Measurements from ENCODE around the gene RIPK4. TPM values are rescaled to one million over a fixed set of nuclear protein-coding genes. Genes with fewer than 3 reads are reported as not detected.
"Not testable (repeated sequence)": the region's sequence is repeated elsewhere in the genome, so short reads cannot be mapped to it uniquely, and the experiment has no call there.

Gene RIPK4
- polyA plus RNA-seq, 3 donors: 0.05 to 0.09 TPM; not detected in 1

GRCh38 chr21:41725421-41726031 is 41.3 kb downstream of the RIPK4 start:
- no peak for TF ChIP-seq CTCF (IDR thresholded peaks at IDR 0.05)
- H3K27ac Mint-ChIP-seq: peak overlapping the region in 3 of 7 donors; percentile 13 to 75 (median 38)
- H3K27me3 ChIP-seq (ENCODE audit: control insufficient read depth in 2 of 2, insufficient read depth in 2 of 2, low read length in 2 of 2): peaks cover 0 to 18% of the 10 kb centered on the region in 2 donors
- no peaks in the 10 kb centered on the region for H3K36me3 ChIP-seq (replicated peaks in 1 of 2; ENCODE audit: control insufficient read depth in 1 of 2, insufficient read depth in 2 of 2, low read length in 2 of 2)
- peak overlapping the region; percentile 10 to 73 (median 42) for H3K4me3 ChIP-seq (replicated peaks in 1 of 3; ENCODE audit: low read depth in 2 of 3, low read length in 3 of 3)
- peaks cover 10 to 24% (median 12%) of the 10 kb centered on the region in 7 donors for H3K9me3 Mint-ChIP-seq
- H3K4me2 ChIP-seq (replicated peaks; ENCODE audit: extremely low read depth, low read length, poor library complexity, severe bottlenecking): peak overlapping the region; percentile 80
- peak overlapping the region; percentile 65 for H3K9ac ChIP-seq (ENCODE audit: insufficient read depth, low read length, poor library complexity, severe bottlenecking)
- H2AFZ ChIP-seq (ENCODE audit: insufficient read depth, low read depth, low read length, poor library complexity, severe bottlenecking): peak overlapping the region; percentile 96
- H3K9me3 ChIP-seq (replicated peaks in 1 of 2; ENCODE audit: control insufficient read depth in 1 of 2, insufficient read depth in 1 of 2, low read length in 2 of 2): peaks cover 6 to 18% of the 10 kb centered on the region in 2 donors
- H3K4me3 Mint-ChIP-seq: peak overlapping the region; percentile 72 to 89
- peak; percentile 61 to 65 (median 62) for DNase-seq
- peaks cover 0 to 2% of the 10 kb centered on the region in 2 donors for H3K36me3 Mint-ChIP-seq
- no peaks in the 10 kb centered on the region for H3K79me2 ChIP-seq (ENCODE audit: insufficient read depth, low read length)
- intact Hi-C loops (cut with micrococcal nuclease): loop anchor here in 1 of 2 donors (5.0 kb wide), 1 partner anchor 42 kb away; the partner anchor contains the start of gene RIPK4
- peaks cover 31 to 45% of the 10 kb centered on the region in 2 donors for H3K4me1 ChIP-seq (ENCODE audit: control insufficient read depth in 1 of 2, insufficient read depth in 2 of 2, low read length in 2 of 2)
- 2% methylated on average over 30 of the region's 33 CpGs for WGBS (ENCODE audit: insufficient coverage)
- peak overlapping the region; percentile 61 to 81 for H3K27ac ChIP-seq (ENCODE audit: low read depth in 1 of 2, low read length in 2 of 2)
- no peaks in the 10 kb centered on the region for H4K20me1 ChIP-seq (ENCODE audit: insufficient read depth, low read length)
- H3K4me1 Mint-ChIP-seq: peaks cover 40% of the 10 kb centered on the region
- peaks cover 29 to 55% (median 46%) of the 10 kb centered on the region in 3 donors for H3K27me3 Mint-ChIP-seq (ENCODE audit: low read depth in 3 of 3)

- H3K27me3 ChIP-seq (ENCODE audit: control insufficient read depth in 2 of 2, insufficient read depth in 2 of 2, low read length in 2 of 2): peaks cover 0 to 22% of the 10 kb centered on the region in 2 donors
Measured at GRCh38 chr21:41723835-41724234, 43.0 kb downstream of the RIPK4 start.

More at GRCh38 chr21:41723835-41724234, 43.0 kb downstream of the RIPK4 start:
- H3K4me1 ChIP-seq (ENCODE audit: control insufficient read depth in 1 of 2, insufficient read depth in 2 of 2, low read length in 2 of 2): peaks cover 21 to 31% of the 10 kb centered on the region in 2 donors
- Mint-ChIP-seq H3K4me1 (peaks cover 25% of the 10 kb centered on the region), H3K9me3 (peaks cover 10 to 23% (median 13%) of the 10 kb centered on the region in 7 donors), H3K27ac (peak overlapping the region in 1 of 7 donors; percentile 71), H3K27me3 (ENCODE audit: low read depth in 3 of 3) (peaks cover 28 to 51% (median 48%) of the 10 kb centered on the region in 3 donors), H3K4me3 (peak overlapping the region in 1 of 2 donors; percentile 35)
- H2AFZ ChIP-seq (ENCODE audit: insufficient read depth, low read depth, low read length, poor library complexity, severe bottlenecking); H3K4me2 ChIP-seq (replicated peaks; ENCODE audit: extremely low read depth, low read length, poor library complexity, severe bottlenecking); H3K36me3 ChIP-seq (replicated peaks in 1 of 2; ENCODE audit: control insufficient read depth in 1 of 2, insufficient read depth in 2 of 2, low read length in 2 of 2); H4K20me1 ChIP-seq (ENCODE audit: insufficient read depth, low read length); DNase-seq; H3K27ac ChIP-seq (ENCODE audit: low read depth in 1 of 2, low read length in 2 of 2); H3K36me3 Mint-ChIP-seq; H3K9ac ChIP-seq (ENCODE audit: insufficient read depth, low read length, poor library complexity, severe bottlenecking); H3K79me2 ChIP-seq (ENCODE audit: insufficient read depth, low read length); H3K4me3 ChIP-seq (replicated peaks in 1 of 3; ENCODE audit: low read depth in 2 of 3, low read length in 3 of 3); intact Hi-C loops (cut with micrococcal nuclease): not testable (repeated sequence)
- H3K9me3 ChIP-seq (replicated peaks in 1 of 2; ENCODE audit: control insufficient read depth in 1 of 2, insufficient read depth in 1 of 2, low read length in 2 of 2): peaks cover 6 to 18% of the 10 kb centered on the region in 2 donors
- no CpG with 5 or more reads among the region's 9 CpGs for WGBS (ENCODE audit: insufficient coverage)
